ENCODE measurements around the gene MED12L.

- no peak for TF ChIP-seq POLR2AphosphoS5 (IDR thresholded peaks at IDR 0.05)
- TF ChIP-seq POLR2A (IDR thresholded peaks at IDR 0.05) = no peak
Observed at GRCh38 chr3:151117047-151117446, 31.6 kb downstream of the MED12L start.

All from gastroesophageal sphincter (tissue), 2 donors.